ENCODE data around the gene SETMAR.
"Not testable (repeated sequence)": the region's sequence is repeated elsewhere in the genome, so short reads cannot be mapped to it uniquely, and the experiment has no call there.

Gene SETMAR

DNA sequence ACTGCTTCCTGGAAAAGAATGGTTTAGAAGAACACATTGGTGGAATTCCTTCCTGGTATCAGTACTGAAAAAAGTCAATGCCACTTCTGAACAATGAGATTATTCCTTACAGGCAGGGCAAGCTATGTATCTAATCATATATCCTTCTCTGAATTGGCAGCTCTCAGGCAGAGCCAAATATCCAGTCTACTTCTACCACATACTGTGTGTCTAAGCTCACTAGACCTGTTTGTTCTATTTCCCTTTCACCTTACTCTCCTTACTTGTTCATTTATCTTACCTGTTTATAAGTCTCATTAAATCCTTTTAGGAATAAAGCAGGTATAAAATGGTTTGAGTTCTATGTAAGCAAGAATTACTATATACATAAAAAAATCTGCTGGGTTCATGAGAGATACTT lies 8.3 kb downstream of the SETMAR start:
- intact Hi-C loops (cut with DNase I), result no loop called here

DNA sequence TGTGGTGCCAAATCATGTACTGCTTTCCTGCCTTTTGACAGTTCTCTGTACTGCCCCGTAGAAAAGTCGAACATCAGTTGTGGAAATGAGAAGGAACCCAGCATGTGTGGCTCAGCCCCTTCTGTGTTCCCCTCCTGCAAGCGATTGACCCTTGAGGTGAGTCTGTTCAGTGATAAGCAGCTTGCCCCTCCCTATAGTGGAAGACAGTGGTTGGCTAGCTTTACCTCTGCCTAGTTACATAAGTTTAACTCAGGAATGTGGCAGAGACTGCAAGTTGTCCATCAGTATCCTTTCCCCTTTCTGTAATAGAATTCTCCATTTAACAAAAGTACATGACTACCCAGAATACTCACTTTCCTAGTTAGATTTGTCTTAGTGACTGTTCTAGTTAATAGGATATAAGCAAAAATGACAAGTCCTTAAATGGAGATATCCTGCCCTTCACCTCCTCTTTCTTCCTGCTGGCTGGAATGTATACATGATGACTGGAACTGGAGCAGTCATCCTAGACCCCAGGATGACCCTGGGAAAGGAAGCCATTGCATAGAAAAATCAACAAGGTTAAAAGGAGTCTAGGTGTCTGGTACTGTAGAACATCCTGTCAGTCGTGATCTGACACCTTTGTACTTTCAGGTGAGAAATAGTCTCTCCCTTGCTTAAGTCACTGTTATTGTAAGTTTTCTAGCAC lies 10.6 kb downstream of the SETMAR start:
- intact Hi-C loops (cut with DNase I), result no loop called here
- DNase-seq, result no peak

More for the DNA sequence above, 8.3 kb downstream of the SETMAR start:
- no peak for DNase-seq

DNA sequence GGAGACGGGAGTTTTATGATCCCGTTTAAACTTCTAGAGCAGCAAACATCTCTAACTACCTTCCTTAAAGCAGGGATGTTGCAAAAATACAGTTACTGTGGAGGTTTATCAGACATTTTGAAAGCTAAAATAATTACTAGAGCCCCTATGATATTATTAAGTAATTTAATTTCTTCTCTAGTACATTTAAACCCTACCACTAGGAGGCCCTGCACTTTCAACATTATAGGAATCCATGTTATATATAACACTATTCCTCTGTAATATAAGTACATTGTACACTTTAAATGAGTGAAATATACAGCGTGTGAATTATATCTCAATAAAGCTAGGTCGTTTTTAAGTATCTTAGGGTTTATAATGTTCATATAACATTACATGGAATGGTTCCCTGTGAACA lies 11.5 kb downstream of the SETMAR start:
- DNase-seq, result no peak
- intact Hi-C loops (cut with DNase I), result no loop called here

DNA sequence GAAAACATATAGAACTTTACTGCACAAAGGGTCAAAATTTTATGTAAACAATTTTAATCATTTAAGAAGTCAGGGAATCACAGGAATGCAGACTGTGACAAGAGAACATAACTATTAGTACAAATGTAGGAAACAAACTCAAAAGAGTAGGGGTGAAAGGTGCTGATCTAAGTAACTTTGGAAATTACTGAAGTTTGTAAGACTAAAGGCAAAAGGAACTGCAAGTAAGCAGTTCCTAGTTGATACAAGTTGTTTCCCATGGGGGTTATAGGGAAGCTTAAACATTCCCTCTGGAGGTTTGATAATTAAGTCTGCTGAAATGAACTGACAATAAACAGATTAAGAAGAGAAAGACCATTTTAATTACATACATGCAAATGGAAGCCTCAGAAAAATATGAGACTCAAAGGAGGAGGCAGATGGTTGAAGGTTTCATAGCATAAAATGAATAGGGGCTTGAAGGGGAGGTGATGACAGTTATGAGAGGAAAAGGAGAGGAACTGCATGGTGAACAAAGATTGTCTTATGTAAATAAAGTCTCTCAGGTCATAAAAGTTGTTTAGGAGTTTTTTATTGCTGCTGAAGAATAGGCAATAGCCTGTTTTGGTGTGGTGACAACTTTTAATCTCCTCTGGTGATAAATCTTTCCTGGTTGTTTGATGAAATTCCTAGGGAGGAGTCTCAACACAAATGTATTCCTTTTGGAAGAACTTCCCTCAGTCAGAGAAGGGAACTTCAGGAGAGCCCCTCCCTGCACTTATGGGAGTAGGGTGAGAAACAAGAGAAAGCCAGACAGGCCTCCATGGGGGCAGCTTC lies 17.1 kb downstream of the SETMAR start:
- DNase-seq, result no peak
- intact Hi-C loops (cut with DNase I), result no loop called here

DNA sequence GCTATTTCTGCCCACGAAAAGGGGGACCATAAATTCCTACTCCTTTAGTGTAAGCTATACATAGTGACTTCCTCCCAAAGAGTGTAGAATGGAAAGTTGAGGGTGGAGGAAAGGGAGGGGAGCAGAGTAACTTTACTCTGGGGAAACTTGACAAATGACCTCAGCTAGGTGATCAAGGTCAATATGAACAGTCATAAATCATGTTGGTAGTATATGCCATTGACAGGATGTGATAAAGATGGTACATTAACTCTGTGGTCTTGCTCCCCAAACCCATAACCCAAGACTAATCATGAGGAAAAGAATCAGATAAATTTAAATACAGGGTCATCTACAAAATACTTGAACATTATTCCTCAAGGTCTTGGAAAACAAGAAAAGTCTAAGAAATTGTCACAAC lies 18.6 kb downstream of the SETMAR start:
- no peak for DNase-seq
- intact Hi-C loops (cut with DNase I), result no loop called here

DNA sequence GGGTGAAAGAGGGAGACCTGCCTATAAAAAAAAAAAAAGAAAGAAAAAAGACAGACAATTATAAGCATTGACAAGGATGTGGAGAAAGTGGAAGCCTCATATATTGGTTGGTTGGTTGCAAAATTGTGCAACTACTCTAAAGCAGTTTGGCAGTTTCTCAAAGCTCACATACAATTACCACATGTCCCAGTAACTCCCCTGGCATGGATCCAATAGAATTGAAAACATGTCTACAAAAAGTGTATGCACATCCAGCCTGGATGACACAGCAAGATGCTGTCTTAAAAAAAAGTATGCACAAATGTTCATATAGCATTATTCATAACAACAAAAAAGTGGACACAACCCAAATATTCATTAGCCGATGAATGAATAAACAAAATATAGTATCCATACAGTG lies 19.5 kb downstream of the SETMAR start:
- no peak for DNase-seq
- intact Hi-C loops (cut with DNase I), result no loop called here

DNA sequence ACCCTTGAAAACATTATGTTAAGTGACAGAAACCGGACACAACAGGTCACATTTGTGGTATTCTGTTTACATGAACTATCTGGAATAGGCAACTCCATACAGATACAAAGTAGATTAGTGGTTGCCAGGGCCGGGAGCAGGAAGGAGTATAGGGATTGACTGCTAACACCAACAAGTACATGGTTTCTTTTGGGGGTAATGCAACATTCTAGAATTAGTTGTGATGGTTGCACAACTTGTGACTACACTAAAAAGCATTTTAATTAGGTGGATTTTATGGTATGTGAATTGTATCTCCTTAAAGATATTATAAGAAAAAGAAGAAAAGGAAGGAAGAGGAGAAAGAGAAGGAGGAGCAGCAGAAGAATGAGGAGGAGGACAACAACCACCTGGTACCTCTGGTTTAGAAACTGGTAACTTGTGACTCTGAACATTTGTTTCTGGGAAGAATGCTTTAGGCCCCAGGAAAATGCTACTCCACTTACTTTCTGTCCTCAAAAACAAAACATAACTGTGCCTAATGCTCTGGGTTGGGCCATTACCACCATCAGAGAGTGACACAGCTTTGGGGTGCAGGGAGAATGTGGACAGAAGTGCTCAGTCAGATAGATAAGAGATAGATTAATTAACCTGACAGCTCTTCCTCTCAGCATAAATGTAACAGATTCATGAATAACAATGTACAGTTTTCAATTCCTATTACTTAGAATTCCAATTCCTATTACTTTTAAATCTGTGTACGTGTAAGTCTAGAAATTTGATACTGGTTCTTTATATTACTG lies 20.3 kb downstream of the SETMAR start:
- intact Hi-C loops (cut with DNase I), result no loop called here
- DNase-seq, result no peak

DNA sequence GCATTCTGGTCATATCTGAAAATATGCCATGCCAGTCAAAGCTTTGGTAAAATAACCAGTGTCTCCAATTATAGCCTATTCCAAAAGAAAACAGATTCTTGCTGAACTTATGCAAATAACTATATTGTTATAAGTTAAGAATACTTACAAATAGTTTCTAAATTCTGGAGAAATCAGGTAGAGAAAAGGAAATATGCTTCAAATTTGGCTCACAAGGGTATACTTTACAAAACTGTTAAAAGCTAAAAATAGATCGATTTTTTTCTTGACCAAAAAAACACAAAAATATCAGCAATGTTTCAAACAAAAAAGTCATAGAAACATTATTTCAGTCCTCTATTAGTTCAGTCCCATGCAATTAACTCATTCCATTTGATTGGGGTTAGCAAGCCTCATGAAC lies 23.7 kb downstream of the SETMAR start:
- no peak for DNase-seq
- intact Hi-C loops (cut with DNase I), result no loop called here

DNA sequence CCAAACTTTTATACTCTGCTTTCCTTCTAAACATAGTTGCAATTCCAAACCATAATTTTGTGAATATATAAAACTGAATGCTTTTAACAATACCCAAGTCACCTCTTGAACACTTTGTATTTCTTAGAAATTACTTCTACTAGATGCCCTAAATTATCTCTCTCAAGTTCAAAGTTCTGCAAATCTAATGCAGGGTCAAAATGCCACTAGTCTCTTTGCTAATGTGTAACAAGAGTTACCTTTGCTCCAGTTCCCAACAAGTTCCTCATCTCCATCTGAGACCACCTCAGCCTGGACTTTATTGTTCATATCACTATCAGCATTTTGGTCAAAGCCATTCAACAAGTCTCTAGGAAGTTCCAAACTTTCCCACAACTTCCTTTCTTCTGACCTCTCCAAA lies 26.6 kb downstream of the SETMAR start:
- DNase-seq; intact Hi-C loops (cut with DNase I): not testable (repeated sequence)

DNA sequence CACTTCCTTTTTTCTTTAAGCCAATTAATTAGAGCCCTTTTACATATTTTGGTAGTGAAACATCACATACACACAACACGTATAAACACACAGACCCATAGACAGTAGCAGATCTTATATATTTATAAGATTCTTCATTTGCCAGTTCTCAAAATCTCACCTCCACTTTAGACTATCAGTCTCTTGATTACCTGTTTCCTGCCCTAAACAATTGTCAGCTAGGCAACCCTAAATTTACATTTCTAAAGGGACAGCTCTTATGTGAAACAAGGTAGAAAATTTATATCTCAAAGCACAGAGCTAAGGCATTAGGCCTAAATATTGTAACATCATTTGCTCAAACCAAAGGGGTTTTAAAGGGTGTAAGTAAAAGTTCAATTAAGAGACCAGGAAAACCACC lies 28.9 kb downstream of the SETMAR start:
- intact Hi-C loops (cut with DNase I), result no loop called here
- DNase-seq, result no peak

DNA sequence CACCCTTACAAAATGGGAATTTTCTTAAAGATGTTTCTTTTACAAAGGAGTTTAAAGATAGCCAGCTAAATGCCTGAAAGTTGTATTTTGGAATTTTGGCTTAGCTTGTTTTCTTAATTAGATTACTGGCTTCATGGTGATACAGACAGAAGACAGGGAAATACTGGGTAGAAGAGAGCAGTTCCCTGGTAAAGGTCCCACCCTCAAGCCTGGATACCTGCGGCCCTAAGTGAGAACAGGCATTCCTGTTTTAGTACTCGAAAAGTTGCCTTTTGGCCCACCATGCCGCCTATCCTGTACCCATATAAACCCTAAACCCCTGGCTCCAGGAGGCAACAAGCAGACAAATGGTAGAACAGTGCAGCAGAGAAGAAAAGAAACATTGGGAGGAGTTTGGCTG lies 29.4 kb downstream of the SETMAR start:
- intact Hi-C loops (cut with DNase I), result no loop called here
- no peak for DNase-seq

DNA sequence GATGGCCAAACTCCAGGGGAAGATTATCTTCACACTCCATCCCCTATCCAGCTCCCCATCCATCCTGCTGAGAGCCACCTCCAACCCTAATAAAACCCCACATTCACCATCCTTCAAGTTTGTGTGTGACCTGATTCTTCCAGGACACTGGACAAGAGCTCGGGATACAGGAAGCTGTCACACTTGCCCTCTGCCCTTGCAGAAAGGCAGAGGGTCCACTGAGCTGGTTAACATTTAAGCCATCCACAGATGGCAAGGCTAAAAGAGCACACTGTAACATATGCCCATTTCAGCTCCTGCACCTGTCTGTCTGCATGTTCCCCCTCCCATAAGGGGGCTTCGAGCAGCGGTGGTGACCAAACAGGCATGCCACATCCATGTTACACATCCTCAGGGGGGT lies 29.8 kb downstream of the SETMAR start:
- intact Hi-C loops (cut with DNase I), result no loop called here
- DNase-seq, result no peak

DNA sequence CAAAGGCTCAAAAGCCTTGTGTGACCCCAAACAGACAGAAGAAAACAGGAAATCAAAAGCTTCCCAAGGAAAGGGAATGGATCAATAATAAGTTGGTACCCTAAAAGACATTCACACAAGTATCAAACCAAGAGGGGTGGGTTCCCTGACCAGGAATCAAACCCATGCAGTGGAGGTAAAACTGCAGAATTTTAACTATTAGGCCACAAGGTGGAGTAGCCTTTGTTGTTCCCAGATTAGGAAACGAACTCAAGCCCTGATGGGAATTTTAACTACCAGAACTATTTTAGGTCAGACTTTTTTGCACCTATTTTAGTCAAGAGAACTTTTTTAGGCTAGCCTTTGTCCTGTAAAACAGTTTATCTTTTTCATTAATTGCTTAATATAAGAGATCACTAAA lies 31.4 kb downstream of the SETMAR start:
- DNase-seq, result no peak
- intact Hi-C loops (cut with DNase I), result no loop called here

DNA sequence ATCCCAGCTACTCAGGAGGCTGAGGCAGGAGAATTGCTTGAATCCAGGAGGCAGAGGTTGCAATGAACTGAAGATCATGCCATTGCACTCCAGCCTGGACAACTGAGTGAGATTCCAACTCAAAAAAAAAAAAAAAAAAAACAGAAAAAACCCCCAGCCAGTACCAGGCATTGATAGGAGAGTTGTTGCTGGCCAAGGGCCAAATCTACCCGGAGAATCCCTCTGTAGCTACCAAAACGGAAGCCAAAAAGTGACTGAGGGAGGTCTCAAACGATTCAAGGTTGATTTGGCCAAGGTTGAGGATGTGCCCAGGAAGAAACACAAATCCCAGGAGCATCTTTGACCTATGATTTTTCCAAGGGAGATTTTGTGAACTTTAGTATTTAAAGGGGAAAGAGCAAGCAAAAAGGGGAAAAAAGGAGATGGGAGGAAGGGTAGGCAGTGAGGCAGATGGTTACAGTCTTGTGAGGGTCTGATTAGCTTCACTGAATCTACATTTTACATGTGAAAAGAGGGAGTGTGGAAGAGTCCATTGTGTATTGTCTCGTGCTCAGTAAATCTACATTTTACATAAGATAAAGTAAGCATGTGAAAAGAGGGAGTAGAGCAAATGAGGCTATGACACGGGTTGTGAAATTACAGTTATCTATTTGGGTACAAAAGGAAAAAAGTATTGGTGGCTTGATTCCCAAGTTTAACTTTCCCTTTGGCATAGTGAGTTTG lies 32.8 kb downstream of the SETMAR start:
- no peak for DNase-seq
- intact Hi-C loops (cut with DNase I), result no loop called here

DNA sequence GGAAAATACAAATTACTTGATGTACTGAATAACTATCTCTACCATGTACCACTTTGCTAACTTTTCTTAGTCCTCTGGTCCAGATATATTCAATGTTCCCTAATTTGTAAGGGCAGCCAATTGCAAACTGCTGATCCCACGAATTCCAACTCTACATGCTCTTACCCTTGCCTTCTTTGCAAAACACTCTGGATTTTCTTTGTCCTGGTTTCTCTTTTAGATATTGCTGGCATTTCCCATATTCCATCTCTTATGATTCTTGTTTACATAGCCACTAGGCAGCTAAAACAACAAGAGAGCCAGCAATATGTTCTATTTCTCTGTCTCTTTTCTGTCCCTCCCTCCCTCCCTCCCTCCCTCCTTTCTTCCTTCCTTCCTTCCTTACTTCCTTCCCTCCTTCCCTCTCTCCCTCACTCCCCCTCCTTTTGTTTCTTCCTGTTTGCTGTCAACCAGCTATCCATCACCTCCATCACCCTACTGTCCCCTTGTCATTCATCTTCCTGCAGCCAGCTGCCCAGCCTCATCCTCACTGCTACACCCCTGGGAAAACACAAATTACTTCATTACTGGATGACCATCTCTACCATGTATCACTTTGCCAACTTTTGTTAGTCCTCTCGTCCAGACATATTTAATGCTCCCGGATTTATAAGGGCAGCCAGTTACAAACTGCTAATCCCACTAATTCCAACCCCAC lies 33.8 kb downstream of the SETMAR start:
- DNase-seq, result no peak
- intact Hi-C loops (cut with DNase I), result no loop called here

DNA sequence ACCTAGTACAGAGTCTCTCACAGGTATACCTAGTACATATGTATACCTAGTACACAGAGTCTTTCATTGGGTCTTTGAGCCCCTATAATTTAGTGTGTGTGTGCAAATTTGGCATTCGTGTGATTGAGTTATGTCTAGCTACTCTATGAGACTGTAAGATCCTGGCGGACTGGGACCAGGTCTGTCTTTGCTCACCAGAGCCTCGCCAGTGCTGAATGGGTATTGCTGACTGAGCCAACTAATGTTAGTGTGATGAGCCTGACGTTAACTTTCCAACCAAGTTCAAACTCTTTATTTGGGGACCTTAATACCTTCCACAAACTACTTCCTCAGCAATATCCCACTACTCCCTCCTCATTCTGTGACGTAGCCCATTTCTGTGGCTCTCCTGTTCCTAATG lies 35.6 kb downstream of the SETMAR start:
- intact Hi-C loops (cut with DNase I), result no loop called here

DNA sequence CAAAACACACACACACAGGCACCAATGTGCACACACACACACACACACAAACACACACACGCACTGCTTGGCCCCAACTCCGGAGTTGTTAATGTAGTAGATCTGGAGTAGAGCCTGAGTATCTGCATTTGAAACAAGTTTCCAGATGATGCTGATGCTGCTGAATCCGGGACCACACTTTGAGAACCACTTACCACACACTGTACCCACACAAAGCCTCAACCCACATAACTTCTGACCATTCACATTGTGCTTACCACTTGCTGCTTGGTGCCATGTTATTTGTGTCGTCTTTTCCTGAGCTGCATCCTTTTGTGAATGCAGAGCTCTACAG lies 36.9 kb downstream of the SETMAR start:
- DNase-seq, result no peak
- intact Hi-C loops (cut with DNase I), result no loop called here

More for the DNA sequence above, 35.6 kb downstream of the SETMAR start:
- DNase-seq, result no peak

DNA sequence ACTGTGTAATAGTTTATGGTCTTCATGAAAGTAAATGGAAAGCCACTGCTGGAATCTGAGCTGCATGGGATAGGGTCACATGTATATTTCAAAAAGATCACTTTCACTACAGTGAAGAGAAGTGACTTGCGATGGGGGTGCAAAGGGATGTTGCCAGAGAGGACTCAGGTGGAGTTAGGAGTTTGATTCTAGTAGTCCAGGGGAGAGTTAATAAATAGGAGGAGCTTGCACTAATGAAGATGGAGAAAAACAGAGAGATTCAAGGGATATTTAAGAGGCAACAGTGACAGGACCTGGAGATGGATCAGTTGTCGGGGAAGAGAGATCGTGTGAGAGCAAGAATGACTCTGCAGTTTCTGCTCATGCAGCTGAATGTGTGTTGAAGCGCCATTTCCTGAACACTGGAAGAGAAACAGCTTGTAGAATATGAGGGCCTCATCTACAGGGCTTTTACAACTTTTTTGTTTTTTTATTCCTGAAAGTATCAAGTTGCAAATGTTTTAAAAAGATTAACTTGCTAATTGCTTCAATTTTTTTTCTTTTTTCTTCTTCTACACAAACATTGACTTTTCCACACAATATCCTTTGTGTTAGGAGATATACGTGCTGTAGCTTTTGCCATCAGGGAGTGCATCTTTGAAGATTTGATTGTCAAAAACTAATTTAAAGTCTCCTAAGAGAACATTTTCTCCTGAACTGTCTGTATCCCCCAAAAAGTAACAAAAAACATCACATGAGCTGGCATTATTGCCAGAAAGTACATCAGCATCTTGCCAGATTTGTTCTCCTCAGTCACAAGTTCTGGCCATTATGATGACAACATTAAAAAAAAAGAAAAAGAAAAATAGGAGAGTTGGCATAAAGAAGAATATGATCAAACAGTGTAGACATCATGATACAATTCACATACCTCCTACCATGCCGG lies 37.5 kb downstream of the SETMAR start:
- intact Hi-C loops (cut with DNase I), result no loop called here
- no peak for DNase-seq

DNA sequence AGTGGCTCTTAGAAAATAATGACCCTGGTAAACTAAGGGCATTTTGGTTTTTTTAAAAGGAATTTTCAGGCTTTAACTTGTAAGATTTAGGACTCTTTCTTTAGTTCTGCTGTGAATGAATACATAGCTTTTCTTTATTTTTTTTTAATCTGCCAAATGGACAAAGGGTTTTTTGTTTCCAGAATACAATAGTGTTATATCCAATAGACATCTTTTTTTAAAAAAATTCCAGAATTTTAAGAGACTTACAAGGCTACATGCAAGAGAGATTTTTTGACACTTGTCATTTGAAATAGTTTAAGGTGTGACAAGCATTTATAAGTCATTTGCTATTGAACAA lies 38.1 kb downstream of the SETMAR start:
- intact Hi-C loops (cut with DNase I), result no loop called here

More for the DNA sequence above, 38.1 kb downstream of the SETMAR start:
- DNase-seq, result no peak
